Measurements from ENCODE around the gene PRKAR1B.
"Not testable (repeated sequence)": the region's sequence is repeated elsewhere in the genome, so short reads cannot be mapped to it uniquely, and the experiment has no call there.

The PRKAR1B gene

DNA sequence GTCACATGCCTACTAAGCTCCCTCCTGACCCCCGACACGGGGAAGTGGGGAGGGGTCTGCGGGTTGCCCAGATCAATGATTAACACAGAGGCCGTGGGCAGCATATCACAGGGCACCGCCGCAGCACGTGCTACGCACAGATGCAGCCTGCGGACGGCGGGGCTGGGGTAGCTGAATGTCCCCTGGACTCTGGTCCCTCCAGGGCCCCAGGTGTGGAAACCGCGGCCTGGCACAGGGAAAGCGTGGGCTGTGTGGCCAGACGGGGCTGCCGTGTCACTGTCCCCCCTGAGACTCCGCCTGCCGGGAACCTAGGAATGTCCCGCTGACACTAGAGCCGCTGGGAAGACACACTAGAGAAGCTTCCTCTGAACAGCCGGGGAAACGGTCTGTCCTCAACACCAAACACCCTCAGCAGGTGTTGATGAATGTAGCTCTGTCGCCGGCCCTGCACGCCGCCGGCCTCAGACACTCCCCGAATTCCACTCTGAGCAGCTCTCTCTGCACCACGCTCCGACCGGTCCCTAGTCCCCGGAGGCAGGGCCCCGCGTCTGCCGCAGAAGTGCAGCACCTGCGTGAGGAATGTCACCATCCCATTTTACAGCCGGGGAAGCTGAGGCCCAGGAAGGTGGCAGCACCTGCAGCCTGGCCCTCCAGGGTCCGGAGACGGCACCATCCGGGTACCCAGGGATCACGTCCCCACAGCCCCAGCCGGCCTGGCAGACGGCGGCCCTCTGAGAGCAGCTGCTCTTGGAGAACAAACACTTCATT, 174.0 kb downstream of the PRKAR1B start:
- no peak for DNase-seq (ENCODE audit: low read depth)

DNA sequence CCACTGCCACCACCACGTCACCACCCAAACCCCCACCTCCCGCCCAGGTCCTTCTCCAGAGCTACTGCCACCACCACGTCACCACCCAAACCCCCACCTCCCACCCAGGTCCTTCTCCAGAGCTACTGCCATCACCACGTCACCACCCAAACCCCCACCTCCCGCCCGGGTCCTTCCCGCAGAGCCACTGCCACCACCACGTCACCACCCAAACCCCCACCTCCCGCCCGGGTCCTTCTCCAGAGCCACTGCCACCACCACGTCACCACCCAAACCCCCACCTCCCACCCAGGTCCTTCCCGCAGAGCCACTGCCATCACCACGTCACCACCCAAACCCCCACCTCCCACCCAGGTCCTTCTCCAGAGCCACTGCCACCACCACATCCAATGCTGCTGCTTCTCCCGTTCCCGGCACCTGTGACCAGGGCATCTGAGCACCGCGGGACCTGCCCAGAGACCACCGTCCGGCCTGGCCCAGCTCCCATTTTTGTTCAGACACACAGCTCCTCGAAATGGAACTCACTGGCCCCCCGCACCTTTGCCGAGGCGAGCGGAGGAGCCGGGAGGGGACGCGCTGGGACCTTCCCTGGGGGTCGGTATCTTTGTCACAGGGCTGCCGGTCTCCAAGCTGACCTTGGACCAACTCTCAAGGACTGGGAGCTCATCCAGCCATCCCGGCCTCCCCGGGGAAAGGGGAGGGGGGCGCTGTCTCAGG, 174.8 kb downstream of the PRKAR1B start:
- not testable (repeated sequence) for DNase-seq (ENCODE audit: low read depth)

DNA sequence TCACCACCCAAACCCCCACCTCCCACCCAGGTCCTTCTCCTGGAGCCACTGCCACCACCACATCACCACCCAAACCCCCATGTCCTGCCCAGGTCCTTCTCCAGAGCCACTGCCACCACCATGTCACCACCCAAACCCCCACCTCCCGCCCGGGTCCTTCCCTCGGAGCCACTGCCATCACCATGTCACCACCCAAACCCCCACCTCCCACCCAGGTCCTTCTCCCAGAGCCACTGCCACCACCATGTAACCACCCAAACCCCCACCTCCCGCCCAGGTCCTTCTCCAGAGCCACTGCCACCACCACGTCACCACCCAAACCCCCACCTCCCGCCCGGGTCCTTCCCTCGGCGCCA, 175.5 kb downstream of the PRKAR1B start:
- DNase-seq (ENCODE audit: low read depth) = not testable (repeated sequence)

DNA sequence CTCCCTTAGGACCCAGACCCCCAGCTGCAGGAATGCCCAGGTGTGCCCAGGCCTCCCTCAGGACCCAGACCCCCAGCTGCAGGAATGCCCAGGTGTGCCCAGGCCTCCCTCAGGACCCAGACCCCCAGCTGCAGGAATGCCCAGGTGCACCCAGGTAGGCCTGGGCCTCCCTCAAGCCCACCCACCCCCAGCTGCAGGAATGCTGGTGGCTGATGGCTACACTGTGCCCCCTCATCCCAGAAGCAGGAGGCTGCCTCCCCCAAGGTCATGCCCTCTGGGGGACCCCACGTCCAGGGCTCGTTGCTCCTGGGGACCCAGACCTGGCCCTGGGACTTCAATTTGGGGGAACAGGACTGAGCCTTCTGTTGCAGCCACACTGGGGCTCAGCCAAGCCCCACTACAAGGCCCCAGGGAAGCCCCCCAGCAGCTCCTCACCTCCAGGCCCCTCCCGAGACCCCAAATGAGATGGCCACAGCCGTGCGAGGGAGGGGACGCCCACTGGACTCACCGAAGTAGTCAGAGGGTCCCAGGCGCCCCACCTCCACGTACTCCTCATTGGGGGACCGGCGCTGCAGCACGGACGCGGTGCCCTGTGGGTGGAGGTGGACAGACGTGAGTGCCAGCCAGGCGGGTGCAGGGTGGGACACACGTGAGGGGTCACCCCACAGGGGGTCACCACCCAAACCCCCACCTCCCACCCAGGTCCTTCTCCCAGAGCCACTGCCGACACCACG, 176.0 kb downstream of the PRKAR1B start:
- DNase-seq (ENCODE audit: low read depth) = no peak

DNA sequence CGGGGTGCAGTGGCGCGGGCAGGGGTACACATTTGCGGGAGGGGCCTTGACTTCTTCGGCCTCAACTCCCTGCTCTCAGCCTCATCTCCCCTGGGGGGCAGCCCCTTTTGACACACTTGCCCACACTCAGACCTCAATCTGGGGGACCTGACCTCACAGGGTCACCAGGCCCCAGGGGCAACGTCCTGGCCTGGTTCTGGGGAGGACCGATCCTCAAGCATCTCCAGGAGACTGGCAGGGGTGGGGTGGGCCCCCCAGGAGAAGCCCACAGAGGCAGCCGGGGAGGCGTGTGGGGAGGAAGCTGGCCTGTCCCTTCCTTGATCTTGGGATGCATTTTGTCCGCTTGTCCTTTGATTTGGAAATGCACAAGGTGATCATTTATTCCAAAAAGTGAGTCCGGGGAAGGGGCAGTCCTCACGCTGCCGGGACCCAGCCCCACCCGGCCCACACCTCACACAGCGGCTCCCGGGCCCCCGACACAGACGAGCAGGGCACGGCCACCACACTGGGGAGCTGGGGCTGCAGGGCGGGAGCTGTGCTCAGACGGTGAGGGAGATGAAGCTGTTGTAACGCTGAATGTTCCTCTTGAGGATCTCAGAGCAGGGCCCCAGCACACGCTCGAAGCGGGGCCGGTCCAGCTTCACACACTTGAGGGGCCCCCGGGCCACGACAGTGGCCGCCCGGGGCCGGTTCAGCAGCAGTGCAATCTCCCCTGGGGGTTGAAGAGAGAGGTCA, 177.0 kb downstream of the PRKAR1B start:
- DNase-seq (ENCODE audit: low read depth) = no peak

DNA sequence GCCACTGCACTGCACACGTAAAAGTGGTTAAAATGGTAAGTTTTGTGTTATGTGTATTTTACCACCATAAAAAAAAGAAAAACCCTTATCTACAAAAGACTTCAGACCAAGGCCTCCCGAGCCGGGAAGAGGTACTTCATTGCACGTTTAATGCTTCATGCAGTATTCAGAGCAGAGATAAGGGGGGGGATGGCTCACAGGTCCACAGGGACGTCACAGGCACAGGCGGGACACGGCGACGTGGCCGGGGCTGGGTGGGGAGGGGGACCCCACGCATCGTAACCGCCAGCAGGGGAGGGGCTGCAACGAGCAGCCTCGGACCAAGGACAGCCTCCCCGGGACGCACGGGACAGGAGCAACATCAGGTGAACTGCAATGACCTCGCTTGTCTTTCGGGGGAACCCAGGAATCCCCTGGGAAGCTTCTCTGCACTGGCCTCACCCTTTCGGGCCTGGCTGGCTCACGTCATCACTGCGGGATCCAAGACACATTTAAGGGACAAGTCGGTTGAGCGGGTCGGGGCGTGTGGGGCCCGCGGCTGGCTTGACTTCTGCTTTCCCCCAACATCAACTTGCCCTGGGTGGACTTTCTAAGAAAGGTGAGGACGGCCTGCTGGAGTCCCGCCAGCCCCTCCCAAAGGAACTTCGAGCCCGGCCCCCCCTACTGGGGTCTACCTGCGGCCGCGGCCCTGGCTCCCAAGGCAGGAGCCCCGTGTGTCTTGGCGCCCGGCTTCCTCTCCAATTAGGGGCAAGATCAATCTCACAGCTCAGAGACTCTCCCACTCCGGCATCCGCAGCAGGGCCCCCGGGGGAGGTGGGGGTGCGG, 177.8 kb downstream of the PRKAR1B start:
- DNase-seq (ENCODE audit: low read depth) = no peak

DNA sequence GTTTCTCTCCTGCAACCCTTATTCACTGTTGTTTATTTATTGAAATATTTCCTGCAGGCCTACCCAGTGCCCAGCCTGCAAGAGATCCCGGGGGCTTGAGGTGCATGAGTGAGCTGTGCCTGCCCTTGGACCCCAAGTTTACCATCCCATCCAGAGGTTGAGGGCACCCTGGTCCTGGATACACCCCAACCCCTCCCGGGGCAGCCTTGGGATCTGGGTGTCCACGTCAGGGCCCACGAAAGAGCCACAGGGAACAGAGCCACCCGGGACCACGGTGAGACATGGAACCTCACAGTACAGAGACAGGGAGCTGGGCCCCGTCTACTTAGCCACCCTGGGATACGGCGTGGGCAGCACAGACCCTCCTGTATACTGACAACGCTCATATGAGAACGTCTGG, 178.7 kb downstream of the PRKAR1B start:
- DNase-seq (ENCODE audit: low read depth) = no peak

DNA sequence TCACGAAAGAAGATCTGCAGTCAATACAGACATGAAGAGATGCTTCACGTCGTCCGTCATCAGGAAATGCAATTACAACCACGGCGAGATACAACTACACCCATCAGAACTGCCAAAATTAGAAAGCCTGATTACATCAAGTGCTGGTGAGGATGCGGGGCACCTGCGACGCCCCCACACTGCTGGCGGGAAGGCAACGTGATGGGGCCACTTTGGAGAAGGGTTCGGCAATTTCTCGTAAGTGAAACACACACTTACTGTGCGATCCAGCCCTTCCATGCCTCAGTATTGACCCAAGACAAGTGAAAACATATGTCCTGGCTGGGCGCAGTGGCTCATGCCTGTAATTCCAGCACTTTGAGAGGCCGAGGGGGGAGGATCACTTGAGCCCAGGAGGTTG, 181.6 kb downstream of the PRKAR1B start:
- DNase-seq (ENCODE audit: low read depth) = no peak

DNA sequence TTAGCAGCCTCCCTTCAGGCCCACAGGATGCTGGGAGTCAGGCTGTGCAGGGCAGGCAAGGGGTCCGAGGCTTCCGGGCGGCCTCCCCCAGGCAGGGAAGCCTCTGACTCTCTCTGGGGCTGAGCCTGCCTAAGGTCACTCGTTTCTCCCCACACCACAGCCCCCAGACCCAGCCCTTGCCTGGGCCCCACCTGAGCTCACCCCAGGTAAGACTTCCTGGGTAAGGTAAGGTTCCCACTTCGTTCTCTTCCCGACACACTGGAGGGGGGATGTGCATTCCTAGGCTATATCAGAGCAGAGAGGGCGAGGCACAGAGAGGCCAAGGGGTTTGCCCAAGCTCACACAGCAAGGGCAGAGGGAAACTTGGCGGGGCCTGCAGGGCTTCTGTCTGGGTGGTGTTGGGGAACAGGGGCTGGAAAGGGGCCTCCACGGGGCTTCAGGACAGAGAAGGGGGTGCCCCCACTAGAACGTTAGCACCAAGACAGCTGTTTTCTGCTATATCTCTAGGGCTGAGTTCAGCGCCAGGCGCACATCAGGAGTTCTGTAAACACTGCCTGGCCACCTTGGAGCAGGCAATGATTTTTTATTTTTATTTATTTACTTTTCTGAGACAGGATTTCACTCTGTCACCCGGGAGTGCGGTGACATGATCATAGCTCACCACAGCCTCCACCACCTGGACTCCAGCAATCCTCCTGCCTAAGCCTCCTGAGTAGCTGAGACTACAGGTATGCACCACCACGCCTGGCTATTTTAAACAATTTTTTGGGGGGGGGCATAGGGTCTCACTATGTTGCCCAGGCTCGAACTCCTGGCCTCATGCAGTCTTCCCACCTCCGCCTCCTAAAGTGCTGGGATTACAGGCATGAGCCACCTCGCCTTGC, 182.5 kb downstream of the PRKAR1B start:
- no peak for DNase-seq (ENCODE audit: low read depth)

DNA sequence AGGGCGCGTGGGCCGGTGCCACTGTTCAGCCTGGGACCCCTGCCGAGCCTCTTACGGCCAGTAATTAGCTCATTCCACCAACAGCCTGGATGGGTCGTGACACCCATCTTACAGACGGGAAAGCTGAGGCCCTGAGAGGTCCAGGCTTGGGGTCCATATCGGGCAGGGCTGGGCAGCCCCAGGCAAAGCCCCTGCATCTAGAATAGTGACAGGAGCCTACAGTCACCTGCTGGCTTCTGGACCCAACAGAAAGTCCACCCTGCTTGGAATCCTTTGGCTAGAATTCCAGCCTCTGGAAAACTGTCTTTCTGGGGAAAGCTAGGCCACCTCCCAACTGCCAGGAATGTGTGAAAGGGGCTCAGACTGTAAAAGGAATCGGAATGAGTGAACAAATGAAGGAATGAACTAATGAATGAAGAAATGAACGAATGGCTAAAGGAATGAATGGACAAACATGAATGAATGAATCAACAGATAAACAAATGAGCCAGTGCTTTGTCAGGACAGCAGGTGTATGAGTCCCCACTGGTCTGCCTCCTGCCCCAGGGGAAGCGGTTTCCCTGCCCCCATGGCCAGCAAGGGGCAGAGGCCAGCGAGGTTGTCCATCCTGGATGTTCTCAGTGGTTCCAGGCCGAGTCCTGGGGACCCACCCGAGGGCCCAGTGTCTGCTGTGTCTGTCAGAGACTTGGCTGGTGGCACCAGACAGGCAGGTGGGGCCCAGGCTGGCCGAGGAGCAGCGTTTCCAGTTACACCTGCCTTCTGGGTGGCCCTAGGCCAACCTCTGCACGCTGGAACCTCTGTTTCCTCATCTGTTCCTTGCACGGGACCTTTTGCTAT, 183.4 kb downstream of the PRKAR1B start:
- no peak for DNase-seq (ENCODE audit: low read depth)

DNA sequence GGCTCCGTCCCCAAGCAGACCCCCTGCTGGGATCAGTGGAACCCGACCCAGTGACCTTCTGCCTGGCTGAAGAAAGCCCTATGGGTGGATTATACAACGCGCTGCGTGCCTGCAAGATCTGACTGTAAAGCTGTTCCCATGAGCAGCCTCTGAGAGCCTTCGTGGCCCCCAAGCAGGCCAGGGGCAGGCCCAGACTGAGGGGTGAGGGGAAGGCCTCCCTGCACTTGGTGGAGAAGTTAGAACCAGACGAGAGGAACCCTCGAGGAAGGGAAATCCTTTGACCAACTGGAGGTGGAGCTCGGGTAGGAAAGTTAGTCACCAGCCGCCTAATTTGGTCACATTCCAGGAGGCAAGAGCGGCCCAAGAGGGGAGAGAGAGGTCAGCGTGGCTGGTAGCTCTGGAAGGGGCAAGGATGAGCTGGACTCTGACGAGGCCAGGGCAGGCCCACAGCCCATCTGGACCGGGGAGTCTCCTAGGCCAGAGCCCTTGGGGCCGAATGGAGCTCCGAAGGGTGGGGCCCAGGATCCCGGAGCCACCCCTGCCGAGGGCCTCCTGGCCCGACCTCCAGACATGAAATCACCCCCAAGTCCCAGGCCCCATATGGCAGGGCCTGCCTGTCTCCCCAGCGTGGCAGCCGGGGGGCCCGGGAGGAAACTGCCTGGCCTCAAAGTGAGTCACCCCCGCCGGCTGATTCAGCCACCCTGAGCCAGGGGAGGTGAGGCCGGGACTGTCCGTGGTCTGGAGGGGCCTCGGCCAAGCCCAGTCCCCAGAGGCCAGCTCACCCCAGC, 184.2 kb downstream of the PRKAR1B start:
- no peak for DNase-seq (ENCODE audit: low read depth)

DNA sequence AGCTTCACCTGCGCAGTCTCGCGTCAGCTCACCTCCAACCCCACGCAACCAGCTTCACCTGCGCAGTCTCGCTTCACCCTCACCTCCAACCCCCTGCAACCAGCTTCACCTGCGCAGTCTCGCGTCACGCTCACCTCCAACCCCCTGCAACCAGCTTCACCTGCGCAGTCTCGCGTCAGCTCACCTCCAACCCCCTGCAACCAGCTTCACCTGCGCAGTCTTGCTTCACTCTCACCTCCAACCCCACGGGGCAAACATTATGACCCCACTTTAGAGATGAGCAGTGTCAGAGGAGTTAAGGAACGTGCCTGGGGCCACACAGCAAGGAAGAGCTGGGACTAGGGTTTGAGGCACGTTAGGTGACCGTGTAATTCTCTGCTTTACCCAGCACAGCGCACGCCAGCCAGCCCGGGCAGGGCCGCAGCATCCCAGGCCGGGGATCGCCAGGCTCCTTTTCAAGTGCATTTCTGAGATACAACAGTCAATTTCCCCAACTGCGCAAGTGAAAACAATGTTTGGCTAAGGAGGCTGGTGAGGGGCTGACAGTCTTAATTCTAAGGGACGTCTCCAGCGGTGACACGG, 184.9 kb downstream of the PRKAR1B start:
- no peak for DNase-seq (ENCODE audit: low read depth)

DNA sequence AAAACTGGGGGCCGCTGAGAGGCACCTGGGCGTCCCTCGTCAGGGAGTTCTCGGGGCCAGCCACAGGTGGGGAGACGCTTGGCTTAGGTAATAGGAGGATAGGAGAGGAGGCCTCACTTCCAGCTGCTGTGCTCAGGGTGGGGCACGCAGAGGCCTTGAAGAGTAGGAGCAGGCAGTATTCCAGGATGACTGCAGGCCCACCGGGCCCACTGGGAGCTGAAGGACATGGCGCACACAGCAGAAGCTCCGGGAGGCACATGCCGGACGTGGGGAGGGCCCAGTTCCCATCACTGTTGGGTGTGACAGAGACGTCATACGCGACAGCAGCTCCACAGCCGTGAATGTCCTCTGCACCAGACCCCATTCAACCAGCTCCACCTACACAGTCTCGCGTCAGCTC, 185.4 kb downstream of the PRKAR1B start:
- DNase-seq (ENCODE audit: low read depth) = no peak

DNA sequence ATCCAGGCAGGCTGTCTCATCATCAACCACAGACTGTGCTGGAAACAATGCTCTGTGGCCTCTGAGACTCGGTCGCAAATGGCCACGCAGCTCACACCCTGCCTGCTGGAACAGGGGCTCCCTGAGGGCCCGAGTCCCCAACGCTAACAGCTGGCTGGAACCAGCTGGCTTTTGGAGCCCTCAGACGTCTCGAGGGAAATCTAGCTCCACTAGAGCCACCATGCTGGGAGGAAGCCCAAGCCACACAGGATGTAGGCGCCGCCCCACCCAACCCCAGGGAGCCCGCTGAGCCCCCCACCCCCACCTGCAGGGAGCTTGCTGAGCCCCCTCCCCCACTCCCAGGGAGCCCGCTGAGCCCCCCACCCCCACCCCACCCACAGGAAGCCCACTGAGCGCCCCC, 186.1 kb downstream of the PRKAR1B start:
- no peak for DNase-seq (ENCODE audit: low read depth)

DNA sequence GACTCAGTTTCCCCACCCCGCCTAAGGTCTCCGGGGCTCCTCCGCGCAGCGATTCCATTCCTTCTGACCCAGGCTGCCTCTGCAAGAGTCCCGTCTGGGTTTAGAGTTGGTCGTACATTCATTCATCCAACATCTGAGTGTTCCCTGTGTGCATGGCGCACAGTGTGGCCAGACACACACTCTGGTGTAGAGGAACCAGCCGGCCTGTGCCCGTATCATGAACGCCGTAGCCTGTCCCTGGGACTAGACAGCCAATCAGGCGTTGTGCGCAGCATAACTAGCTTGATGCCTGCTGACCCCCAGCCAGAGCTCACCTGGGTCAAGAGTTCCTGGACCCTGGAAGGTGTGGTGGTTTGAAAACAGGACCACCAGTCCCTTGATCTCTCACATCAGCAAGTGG, 186.5 kb downstream of the PRKAR1B start:
- no peak for DNase-seq (ENCODE audit: low read depth)

DNA sequence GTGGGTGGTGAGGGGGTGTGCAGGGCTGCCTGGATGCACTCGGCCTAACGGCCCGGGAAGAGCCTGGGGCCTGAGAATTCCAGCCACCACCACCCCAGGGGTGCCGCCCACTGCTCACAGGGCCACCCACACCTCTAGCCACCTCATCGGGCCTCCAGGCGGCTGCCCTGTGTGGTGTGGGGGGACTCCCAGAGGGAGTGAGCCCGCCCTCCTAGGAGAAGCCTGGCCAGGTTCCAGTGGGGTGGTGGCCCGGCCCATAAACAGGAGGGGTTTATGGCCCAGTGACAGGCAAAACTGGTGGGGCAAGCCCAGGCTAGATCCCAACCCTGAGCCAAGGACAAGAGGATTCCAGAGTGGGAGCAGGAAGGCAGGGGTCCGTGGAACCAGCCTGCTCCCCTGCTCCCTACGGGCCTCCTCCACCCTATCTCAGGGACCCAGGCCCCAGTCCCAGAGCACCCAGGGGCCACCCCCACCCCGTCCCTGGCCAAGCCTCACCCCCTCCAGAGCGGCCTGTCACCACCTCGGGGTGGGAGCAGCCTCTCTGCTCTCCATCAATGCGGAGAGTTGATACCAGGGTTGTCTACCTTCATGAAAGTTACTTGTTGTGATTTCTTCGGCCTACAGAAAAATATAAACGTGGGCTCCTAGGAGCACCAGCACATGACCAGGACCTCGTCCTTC, 187.2 kb downstream of the PRKAR1B start:
- no peak for DNase-seq (ENCODE audit: low read depth)

DNA sequence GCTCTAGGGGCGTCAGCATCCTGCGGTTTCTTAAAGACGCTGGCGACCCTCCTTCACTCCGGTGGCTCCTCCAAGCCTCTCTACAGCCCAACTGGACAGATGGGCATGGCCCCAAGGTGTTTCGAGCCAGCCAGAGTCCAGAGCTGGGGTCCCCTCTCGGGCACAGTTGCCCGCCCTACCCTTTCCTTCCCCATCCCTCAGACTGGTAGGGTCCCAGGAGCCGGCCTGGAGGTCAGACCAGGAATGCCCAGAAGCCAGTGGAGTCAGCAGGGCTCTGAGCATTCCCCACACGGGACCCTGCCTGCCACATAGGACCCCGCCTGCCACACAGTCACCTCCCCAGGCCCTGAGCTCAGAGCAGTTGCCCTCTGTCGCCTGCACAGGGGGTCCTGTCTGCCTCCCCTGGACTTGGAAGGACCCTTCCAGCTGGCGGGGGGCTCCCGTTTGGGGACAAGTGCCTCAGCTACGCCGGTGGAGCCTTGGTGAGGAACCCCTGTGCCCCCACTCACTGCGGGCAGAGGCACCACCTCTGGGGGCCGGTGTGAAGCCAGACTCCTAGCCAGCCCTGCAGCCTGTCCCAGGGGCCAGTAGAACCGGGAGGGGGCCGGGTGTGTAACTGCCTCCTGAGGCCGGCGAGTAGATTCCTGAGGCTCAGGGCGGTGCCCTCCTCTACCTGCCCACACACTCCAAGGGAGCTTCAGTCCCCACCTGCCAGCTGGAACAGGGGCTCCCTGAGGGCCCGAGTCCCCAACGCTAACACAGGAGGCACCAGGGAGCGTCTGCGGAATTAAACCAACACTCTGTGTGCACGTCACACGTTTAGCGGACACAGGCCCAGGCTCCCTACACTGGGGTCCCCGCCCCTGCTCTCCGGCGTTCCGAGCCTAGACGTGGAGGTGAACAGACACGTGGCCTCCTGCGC, 188.1 kb downstream of the PRKAR1B start:
- no peak for DNase-seq (ENCODE audit: low read depth)

Data from activated T-helper 1 cell treated with Interleukin-2 at 50 U/mL for 16 hours (primary cell).